AG04450 (cell line): ENCODE measurements around the gene BMP5. TPM values are rescaled to one million over a fixed set of nuclear protein-coding genes. Genes with fewer than 3 reads are reported as not detected.

ENCODE experiments used
- CTCF ChIA-PET: fragments of 300-600, 350-600 bp; formaldehyde crosslinking; extraction: SDS; loops from one replicate; lab custom pipeline; 2022; ENCODE audit warnings: antibody characterized with exemption, inconsistent platforms; lab: Charles Lee
- POLR2A ChIA-PET: fragments of 350-600 bp; formaldehyde crosslinking; extraction: SDS; loops from one replicate; lab custom pipeline; 2021; ENCODE audit warnings: antibody characterized with exemption, inconsistent platforms; lab: Yijun Ruan, JAX
- DNase-seq: peaks from one replicate; pipeline ENCODE4 v3.0.0-alpha.2; 2011; ENCODE audit warnings: low read depth, low spot score
- H3K27ac ChIP-seq: one replicate; pipeline ENCODE4 v1.5.1; 2012; ENCODE audit warnings: low read depth, low read length, control low read depth
- H3K27me3 ChIP-seq: one replicate; pipeline ENCODE4 v1.6.0; 2012; ENCODE audit warnings: low read length; ENCODE audit not compliant: control insufficient read depth, insufficient read depth
- H3K4me3 ChIP-seq: 2 replicates; pipeline ENCODE4 v1.5.1; 2011; ENCODE audit warnings: mild to moderate bottlenecking, low read depth, low read length, control low read depth
- H3K9me3 ChIP-seq: 2 replicates; pipeline ENCODE4 v1.5.1; 2012; ENCODE audit warnings: low read length; ENCODE audit not compliant: control insufficient read depth, insufficient read depth
- polyA plus RNA-seq: library from polyadenylated mRNA; depleted of rRNA; stranded (reverse); fragments of >200 nt; gene quantifications from 2 replicates; pipeline ENCODE4 v1.2.3, GENCODE V29; 2011
- TF ChIP-seq, protein P1 (sequence below): IDR thresholded peaks from 2 replicates; pipeline ENCODE4 v1.5.1; 2011; ENCODE audit warnings: low read depth, low read length, control low read depth, inconsistent platforms

The BMP5 gene
- polyA plus RNA-seq, 1 experiment, result 0.63 TPM

DNA sequence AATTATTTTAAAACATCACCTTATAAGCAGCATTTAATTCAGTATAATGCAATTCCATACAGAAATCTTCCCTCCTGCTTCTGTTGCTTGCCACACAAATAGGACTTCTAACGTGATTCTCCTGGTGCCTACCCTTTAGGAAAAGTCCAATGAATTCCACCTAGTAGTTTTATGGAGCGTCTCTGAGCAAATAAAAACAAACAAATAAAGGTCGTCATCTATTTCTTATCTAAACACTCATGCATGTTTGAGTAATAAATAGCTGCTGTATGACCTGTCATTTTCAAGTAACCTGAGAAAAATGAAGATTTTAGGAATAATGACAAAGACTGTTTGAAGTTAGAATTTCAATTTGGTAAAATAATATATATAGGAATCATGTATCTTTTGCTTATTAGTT lies 102.7 kb downstream of the BMP5 start:
- Histone ChIP-seq H3K9me3 (no peaks in the 10 kb centered on the region), H3K4me3 (no peak overlapping the region), H3K27me3 (no peaks in the 10 kb centered on the region), H3K27ac (no peak overlapping the region)
- ChIA-PET POLR2A (no interaction called here), CTCF (no interaction called here)
- no peak for DNase-seq
- TF ChIP-seq, protein P1, sequence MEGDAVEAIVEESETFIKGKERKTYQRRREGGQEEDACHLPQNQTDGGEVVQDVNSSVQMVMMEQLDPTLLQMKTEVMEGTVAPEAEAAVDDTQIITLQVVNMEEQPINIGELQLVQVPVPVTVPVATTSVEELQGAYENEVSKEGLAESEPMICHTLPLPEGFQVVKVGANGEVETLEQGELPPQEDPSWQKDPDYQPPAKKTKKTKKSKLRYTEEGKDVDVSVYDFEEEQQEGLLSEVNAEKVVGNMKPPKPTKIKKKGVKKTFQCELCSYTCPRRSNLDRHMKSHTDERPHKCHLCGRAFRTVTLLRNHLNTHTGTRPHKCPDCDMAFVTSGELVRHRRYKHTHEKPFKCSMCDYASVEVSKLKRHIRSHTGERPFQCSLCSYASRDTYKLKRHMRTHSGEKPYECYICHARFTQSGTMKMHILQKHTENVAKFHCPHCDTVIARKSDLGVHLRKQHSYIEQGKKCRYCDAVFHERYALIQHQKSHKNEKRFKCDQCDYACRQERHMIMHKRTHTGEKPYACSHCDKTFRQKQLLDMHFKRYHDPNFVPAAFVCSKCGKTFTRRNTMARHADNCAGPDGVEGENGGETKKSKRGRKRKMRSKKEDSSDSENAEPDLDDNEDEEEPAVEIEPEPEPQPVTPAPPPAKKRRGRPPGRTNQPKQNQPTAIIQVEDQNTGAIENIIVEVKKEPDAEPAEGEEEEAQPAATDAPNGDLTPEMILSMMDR, result no peak

DNA sequence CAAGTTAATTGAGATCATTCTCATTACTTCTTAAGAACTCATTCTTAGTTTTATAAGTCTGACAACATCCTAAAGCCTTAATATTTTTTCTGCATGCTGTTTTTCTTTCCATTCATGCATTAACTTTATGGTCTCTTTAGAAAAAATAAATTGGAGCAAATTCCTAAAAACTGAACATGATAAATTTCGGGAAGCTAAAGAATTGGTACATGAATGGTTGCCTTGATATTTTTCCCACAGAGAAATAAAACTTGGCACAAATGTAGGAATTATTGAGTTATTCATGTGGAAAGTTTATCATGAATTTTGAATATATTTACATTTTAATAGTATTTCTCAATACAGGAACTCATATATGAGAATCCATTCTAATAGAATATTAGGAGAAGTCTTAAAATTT lies 115.9 kb downstream of the BMP5 start:
- DNase-seq, result no peak
- Histone ChIP-seq H3K4me3 (no peak overlapping the region), H3K9me3 (no peaks in the 10 kb centered on the region), H3K27ac (no peak overlapping the region), H3K27me3 (no peaks in the 10 kb centered on the region)
- TF ChIP-seq, protein P1, result no peak
- CTCF ChIA-PET, result interaction anchor here (0.7 kb wide), 1 partner anchor 42 kb away, joined by 3 read pairs; no protein-coding TSS in a partner anchor
- POLR2A ChIA-PET, result no interaction called here

DNA sequence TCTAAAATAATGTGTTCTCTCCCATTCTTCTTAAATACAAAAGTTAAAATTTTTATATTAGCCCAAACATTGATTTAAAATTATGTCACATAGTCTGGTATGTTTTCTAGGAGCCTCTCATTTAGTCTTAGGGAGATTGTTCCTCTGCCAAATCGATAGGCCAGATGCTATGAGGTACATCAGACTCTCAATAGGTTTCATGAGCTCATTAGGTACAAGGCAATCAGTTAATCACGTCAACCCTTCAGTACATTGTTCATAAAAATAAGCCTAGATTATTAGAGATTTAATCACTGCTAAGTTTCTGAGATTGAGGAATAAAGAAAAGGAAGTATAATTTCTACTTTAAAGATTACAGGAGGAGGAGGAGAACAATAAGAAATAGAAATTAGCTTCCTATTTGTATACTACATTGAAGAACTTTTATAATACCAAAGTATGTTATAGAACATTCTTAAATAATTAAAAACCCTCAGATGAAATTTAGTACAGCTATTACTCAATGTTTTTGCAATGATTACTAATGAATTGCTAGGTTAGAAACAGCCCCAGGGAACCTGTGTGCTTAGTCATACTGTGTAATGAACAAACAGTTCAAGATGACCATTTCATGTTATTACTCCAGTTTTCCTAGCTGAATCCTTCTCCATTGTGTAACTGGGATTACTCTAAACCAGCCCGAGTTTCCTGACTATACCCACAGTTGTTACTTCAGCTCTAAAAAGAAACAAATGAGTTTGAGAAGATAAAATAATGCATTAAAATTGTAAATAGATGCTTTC lies 117.0 kb downstream of the BMP5 start:
- H3K27me3 ChIP-seq, result no peaks in the 10 kb centered on the region
- peak; percentile 67 for DNase-seq
- H3K4me3 ChIP-seq, result no peak overlapping the region
- ChIA-PET POLR2A (no interaction called here), CTCF (interaction anchor here (1.2 kb wide), 1 partner anchor 141 kb away, joined by 3 read pairs; no protein-coding TSS in a partner anchor)
- H3K27ac ChIP-seq, result no peak overlapping the region
- TF ChIP-seq, protein P1, result no peak
- H3K9me3 ChIP-seq, result no peaks in the 10 kb centered on the region

DNA sequence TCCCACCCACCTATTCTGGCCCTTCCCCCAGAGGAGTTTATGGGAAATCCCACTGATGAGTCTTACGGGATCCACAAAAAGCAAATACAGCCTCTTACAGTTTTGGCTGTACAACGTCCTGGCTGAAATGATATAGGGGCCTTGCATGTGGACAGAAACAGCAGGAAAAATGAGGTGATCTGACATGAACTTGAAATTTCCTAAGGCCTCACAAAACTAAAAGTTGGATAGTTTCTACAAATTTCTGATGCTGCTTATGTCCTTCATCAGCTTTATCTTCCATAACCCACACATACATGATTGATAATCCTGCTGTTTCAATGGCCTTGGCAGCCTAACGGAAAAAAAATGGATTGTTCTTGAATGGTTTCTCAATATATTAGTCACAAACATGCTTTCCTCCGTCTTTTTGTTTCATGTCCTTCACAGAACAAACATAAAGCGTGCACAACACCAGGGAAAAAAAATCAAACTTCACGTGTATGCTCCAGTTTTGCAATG lies 118.8 kb downstream of the BMP5 start:
- Histone ChIP-seq H3K27me3 (no peaks in the 10 kb centered on the region), H3K27ac (no peak overlapping the region), H3K4me3 (no peak overlapping the region), H3K9me3 (no peaks in the 10 kb centered on the region)
- no peak for DNase-seq
- CTCF ChIA-PET, result interaction anchor here (0.6 kb wide), 1 partner anchor 499 kb away, joined by 3 read pairs; no protein-coding TSS in a partner anchor
- TF ChIP-seq, protein P1, result no peak
- POLR2A ChIA-PET, result no interaction called here

DNA sequence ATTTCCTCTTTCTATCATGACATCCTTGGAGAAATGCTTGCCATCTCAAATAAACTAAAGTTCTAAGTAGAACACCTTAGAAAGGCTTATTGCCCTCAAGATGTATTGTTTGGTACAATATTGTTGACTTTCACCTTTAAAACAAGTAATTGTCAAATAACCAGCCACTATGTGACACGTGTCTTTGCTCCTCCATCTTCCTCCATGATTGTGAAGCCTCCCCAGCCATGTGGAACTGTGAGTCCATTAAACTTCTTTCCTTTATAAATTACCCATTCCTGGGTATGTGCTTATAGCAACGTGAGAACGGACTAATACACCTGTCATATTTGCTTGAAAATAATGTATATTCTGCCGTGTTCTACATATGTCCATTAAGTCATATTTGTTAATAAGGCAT lies 126.5 kb downstream of the BMP5 start:
- POLR2A ChIA-PET, result no interaction called here
- Histone ChIP-seq H3K27me3 (no peaks in the 10 kb centered on the region), H3K27ac (no peak overlapping the region), H3K9me3 (no peaks in the 10 kb centered on the region), H3K4me3 (no peak overlapping the region)
- CTCF ChIA-PET, result no interaction called here
- no peak for DNase-seq
- TF ChIP-seq, protein P1, result no peak
